Measurements from ENCODE around the gene B3GNT5. TPM values are rescaled to one million over a fixed set of nuclear protein-coding genes. Genes with fewer than 3 reads are reported as not detected.
A peak's percentile ranks its signal among the peaks of the same experiment; 100 is the strongest.

B3GNT5 gene
- total and polyA plus RNA-seq, 9 of the 15 experiments (the other 6 are each of a cell fraction or from before 2014, with no cell fraction given) = 8.8 to 23.8 (median 14.4) TPM

DNA sequence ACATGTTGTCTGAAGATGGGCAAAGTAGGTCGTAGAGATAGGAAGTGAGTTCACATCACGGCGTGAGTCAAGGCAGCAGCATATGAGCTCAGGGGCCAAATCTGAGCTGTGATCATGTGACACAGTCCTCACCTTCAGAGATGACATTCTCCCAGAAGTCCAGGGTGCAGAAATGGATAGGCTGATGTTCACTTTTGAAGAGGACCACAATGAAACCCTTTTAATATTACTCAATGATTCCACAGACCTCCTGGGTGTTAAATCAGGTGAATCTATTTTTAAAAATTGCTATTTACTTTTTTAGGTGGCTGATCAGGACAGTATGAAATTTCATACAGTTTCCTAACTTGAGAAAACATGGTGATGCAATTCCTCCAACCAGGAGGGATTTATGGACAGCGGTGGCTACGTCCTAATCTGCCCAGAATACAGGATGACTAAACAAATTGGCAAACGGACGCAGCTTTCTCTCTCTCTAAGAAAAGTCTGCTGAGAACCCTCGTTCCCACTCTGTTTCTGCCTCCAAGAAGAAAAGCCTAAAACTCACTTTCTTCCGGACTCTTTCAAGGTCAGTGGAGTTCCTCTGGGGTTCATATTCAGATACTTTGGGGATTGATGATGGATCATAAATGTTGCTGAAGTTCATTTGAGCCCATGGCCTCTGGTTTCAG is 34.4 kb downstream of the B3GNT5 start (continued):
- TF ChIP-seq ZSCAN32 (CRISPR knock-in tag; IDR thresholded peaks at IDR 0.05) = no peak
- no peak for TF ChIP-seq GTF3C2 (IDR thresholded peaks at IDR 0.05; ENCODE audit: borderline replicate concordance, extremely low read depth, insufficient read length)
- peak; percentile 79; the same call in 1 of the 2 replicates for TF ChIP-seq MECOM (CRISPR knock-in tag; IDR thresholded peaks at IDR 0.05)
- TF ChIP-seq NR2F6 (CRISPR knock-in tag; IDR thresholded peaks at IDR 0.05) = no peak
- no peak for TF ChIP-seq CSDE1 (IDR thresholded peaks at IDR 0.05)
- TF ChIP-seq STAT5A (IDR thresholded peaks at IDR 0.05; ENCODE audit: borderline replicate concordance, low read length) = no peak; the same call in 1 of the 2 replicates
- TF ChIP-seq, protein P1, sequence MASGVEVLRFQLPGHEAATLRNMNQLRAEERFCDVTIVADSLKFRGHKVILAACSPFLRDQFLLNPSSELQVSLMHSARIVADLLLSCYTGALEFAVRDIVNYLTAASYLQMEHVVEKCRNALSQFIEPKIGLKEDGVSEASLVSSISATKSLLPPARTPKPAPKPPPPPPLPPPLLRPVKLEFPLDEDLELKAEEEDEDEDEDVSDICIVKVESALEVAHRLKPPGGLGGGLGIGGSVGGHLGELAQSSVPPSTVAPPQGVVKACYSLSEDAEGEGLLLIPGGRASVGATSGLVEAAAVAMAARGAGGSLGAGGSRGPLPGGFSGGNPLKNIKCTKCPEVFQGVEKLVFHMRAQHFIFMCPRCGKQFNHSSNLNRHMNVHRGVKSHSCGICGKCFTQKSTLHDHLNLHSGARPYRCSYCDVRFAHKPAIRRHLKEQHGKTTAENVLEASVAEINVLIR (CRISPR knock-in tag; IDR thresholded peaks at IDR 0.05) = peak; percentile 23; the same call in 1 of the 2 replicates
- TF ChIP-seq CLOCK (CRISPR knock-in tag; IDR thresholded peaks at IDR 0.05; ENCODE audit: borderline replicate concordance) = no peak
- no peak for TF ChIP-seq MCM7 (IDR thresholded peaks at IDR 0.05)
- no peak for TF ChIP-seq GABPB1 (CRISPR knock-in tag; IDR thresholded peaks at IDR 0.05)
- TF ChIP-seq XRCC3 (IDR thresholded peaks at IDR 0.05) = no peak
- no peak for TF ChIP-seq TCF3 (CRISPR knock-in tag; IDR thresholded peaks at IDR 0.05)
- TF ChIP-seq SMARCA5 (IDR thresholded peaks at IDR 0.05) = no peak
- TF ChIP-seq DEAF1 (CRISPR knock-in tag; IDR thresholded peaks at IDR 0.05) = no peak
- 0 out of 2 replicates have a peak, but pooled peaks have one; percentile 4 for TF ChIP-seq HBP1 (CRISPR knock-in tag; IDR thresholded peaks at IDR 0.05)
- no peak for TF ChIP-seq GATA2 (CRISPR knock-in tag; IDR thresholded peaks at IDR 0.05)
- TF ChIP-seq ZNF561 (CRISPR knock-in tag; conservative IDR thresholded peaks at IDR 0.05) = no peak
- no peak for TF ChIP-seq ZNF184 (CRISPR knock-in tag; IDR thresholded peaks at IDR 0.05)
- peak; percentile 28 for TF ChIP-seq POLR2B (IDR thresholded peaks at IDR 0.05; ENCODE audit: low read depth, partially characterized antibody)
- TF ChIP-seq CBX5 (IDR thresholded peaks at IDR 0.05; ENCODE audit: borderline replicate concordance, low read depth) = no peak
